Sigmoid colon (tissue), 7 donors: ENCODE measurements around the gene BTG2. TPM values are rescaled to one million over a fixed set of nuclear protein-coding genes. Genes with fewer than 3 reads are reported as not detected.

Source experiments
- DNase-seq: peaks from one replicate; pipeline ENCODE4 v3.0.0-alpha.2; 2019
- H3K27ac ChIP-seq, 4 donors: fragments of 200-600 bp; sonication (generic); one replicate each; pipeline ENCODE4 v1.5.1; 2016 to 2019; ENCODE audit warnings: mild to moderate bottlenecking in 1 of 4
- H3K27me3 ChIP-seq, 3 donors: fragments of 200-600 bp; sonication (generic); one replicate each; pipeline ENCODE4 v1.5.1; 2019; ENCODE audit warnings: mild to moderate bottlenecking in 1 of 3
- H3K36me3 ChIP-seq, 4 donors: fragments of 200-600 bp; sonication (generic); one replicate each; pipeline ENCODE4 v1.5.1; 2016 to 2019
- H3K4me1 ChIP-seq, 4 donors: fragments of 200-600 bp; sonication (generic); one replicate each; pipeline ENCODE4 v1.5.1; 2017 to 2019
- H3K4me3 ChIP-seq, 4 donors: fragments of 200-600 bp; sonication (generic); one replicate each; pipeline ENCODE4 v1.5.1; 2017 to 2019; ENCODE audit warnings: mild to moderate bottlenecking in 2 of 4, moderate library complexity in 1 of 4
- H3K9me3 ChIP-seq, 4 donors: fragments of 200-600 bp in 3 of 4; sonication (generic) in 3 of 4; one replicate each; pipeline versions ENCODE4 v1.5.1 to v1.6.1; 2013 to 2019
- CTCF ChIP-seq, 4 experiments: fragments of 450-650 bp in 3 of 4; fragments of 200-600 bp in 1 of 4; IDR thresholded peaks; one replicate each; pipeline ENCODE4 v1.5.1; 2016 to 2019; ENCODE audit warnings: antibody characterized with exemption in 4 of 4, mild to moderate bottlenecking in 3 of 4, moderate library complexity in 2 of 4
- EP300 ChIP-seq, 4 donors: sonication (generic); formaldehyde crosslinking; IDR thresholded peaks; one replicate each; pipeline ENCODE4 v1.6.1; 2017; ENCODE audit warnings: antibody characterized with exemption in 4 of 4
- POLR2A ChIP-seq, 2 donors: fragments of 450-650 bp; IDR thresholded peaks; one replicate each; pipeline ENCODE4 v1.6.1; 2016; ENCODE audit warnings: antibody characterized with exemption in 2 of 2, mild to moderate bottlenecking in 2 of 2, moderate library complexity in 2 of 2
- POLR2AphosphoS5 ChIP-seq, 4 donors: sonication (generic); formaldehyde crosslinking; IDR thresholded peaks; one replicate each; pipeline ENCODE4 v1.6.1; 2017; ENCODE audit warnings: antibody characterized with exemption in 4 of 4
- WGBS, 2 donors: extraction: QIAGEN DNeasy Blood & Tissue Kit; methylation state at CpG; one replicate each; pipeline ENCODE4 v1.1.7; 2013; 5-methylcytosine and 5-hydroxymethylcytosine counted together
- intact Hi-C: fragments of 100-400 bp; cut with DNase I; formaldehyde crosslinking; loops from one replicate; pipeline ENCODE4 v1.15.1; 2023
- polyA plus RNA-seq, 3 donors: library from polyadenylated mRNA; stranded (reverse); fragments of 200-250 nt; gene quantifications; one replicate each; pipeline ENCODE4 v1.2.3, GENCODE V29; 2013
- total RNA-seq, 4 donors: library from RNA; depleted of rRNA; stranded (reverse); fragments of >200 nt; gene quantifications; one replicate each; pipeline ENCODE4 v1.1.0, GENCODE V29; 2016
- donor health status: healthy with polysubstance abuse.
- donor health status: Bipolar disorder and iron deficiency.
- donor health status: healthy.

BTG2 gene
- total and polyA plus RNA-seq, 7 donors = 37.2 to 397 (median 81.0) TPM

- no peak for TF ChIP-seq POLR2A (IDR thresholded peaks at IDR 0.05)
- TF ChIP-seq CTCF (IDR thresholded peaks at IDR 0.05) = peak; percentile 98 to 100 (median 99)
- TF ChIP-seq EP300 (IDR thresholded peaks at IDR 0.05) = no peak
- peak; percentile 18 to 71 (median 54) for TF ChIP-seq POLR2AphosphoS5 (IDR thresholded peaks at IDR 0.05)
- Histone ChIP-seq H3K4me3 (peak overlapping the region in 3 of 4 donors; percentile 19 to 31 (median 30)), H3K27me3 (no peaks in the 10 kb centered on the region), H3K36me3 (no peaks in the 10 kb centered on the region), H3K27ac (peak overlapping the region; percentile 86 to 98 (median 92)), H3K4me1 (peaks cover 0 to 74% (median 59%) of the 10 kb centered on the region in 4 donors), H3K9me3 (no peaks in the 10 kb centered on the region)
- DNase-seq = peak; percentile 95
- WGBS, 2 donors = 17 to 19% methylated on average over 32 of the region's 32 CpGs
- intact Hi-C loops = loop anchor here (1.0 to 10.0 kb wide), 4 partner anchors 54 to 431 kb away; no protein-coding TSS in a partner anchor
Measured at GRCh38 chr1:203273206-203273868, 32.0 kb upstream of the BTG2 start.

DNA sequence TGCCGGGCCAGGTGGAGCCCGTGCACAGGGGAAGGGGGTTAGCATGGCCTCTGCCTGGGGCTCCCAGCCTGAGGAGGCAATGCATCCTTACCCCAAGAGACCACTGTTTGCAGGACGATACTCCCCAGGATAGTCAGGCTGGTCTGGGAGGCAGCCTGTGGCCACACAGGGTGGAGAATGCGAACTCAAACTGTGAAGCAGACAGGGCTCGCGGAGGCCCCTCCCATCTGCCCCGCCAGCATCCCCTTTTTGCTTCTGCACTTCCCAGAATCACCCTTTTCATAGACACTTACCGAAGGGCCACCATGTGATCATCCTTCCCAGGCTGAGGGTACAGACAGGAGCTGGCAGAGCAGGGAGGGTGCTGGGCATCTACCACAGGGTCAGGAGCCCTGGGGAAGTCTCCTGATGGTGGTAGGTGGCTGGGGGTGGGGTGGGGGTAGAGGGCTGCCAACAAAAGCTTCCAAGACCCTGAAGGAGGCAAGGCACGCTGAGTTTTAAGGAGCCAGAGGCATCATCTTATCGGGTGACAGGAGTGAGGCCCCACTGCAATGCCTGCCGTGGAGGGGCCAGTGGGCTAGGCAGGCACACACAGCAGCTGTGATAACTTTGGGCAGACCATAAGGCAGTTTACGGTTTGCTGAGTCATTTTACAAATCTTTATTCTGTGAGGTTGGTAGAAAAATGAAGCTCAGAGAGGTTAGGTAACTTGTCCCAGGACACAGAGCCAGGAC is 31.3 kb upstream of the BTG2 start:
- H3K4me3 ChIP-seq = peak overlapping the region in 3 of 4 donors; percentile 19 to 31 (median 30)
- peak; percentile 84 for DNase-seq
- 57 to 78% methylated on average over 12 of the region's 12 CpGs for WGBS, 2 donors
- TF ChIP-seq CTCF (IDR thresholded peaks at IDR 0.05) (no peak), POLR2AphosphoS5 (IDR thresholded peaks at IDR 0.05) (peak in 2 of 4 donors; percentile 6 to 68)
- peaks cover 0 to 78% (median 64%) of the 10 kb centered on the region in 4 donors for H3K4me1 ChIP-seq
- H3K36me3 ChIP-seq = no peaks in the 10 kb centered on the region
- intact Hi-C loops = loop anchor here (1.0 to 10.0 kb wide), 5 partner anchors 31 to 431 kb away; partner anchors contain the start of gene BTG2
- H3K9me3 ChIP-seq = no peaks in the 10 kb centered on the region
- H3K27me3 ChIP-seq = no peaks in the 10 kb centered on the region
- peak overlapping the region; percentile 86 to 98 (median 92) for H3K27ac ChIP-seq

DNA sequence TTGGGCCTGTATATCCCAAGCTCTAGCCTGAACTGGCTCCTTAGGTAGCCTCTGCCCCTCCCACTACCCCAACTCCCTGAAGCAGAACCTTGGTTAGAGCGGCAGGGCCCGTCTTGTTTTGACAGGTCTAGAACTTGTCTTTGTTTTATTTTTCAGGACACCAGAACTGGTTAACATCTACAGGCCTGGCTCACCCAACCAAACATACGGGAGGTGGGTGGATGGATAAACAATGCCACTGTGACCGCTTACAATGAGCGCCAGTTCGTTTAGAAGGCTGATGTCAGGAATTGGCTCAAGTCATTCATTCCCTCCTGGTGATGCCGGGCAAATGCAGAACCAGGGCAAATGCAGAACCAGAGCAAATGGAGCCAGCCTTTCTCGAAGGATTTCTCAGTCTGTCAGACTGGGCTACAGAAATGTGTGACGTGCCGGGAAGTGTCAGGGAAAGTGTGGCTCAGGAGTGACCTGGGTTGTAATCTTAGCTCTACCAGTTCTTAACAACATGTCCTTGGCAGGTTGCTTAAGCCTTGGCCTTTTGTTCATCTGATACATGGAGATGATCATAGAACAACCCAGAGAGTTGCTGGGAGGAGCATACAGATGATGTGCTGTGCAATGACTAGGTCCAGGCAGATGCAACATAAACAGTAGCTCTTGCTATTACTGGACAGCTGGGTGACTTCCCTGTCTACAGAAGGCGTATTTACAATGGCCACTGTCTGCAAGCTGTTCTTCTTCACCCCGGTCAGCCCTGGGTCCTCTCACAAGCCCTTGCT is 30.5 kb upstream of the BTG2 start:
- H3K4me1 ChIP-seq = peaks cover 0 to 85% (median 72%) of the 10 kb centered on the region in 4 donors
- WGBS, 2 donors = 74 to 75% methylated on average over 12 of the region's 12 CpGs

More for the DNA sequence above, 30.5 kb upstream of the BTG2 start:
- Histone ChIP-seq H3K9me3 (no peaks in the 10 kb centered on the region), H3K27ac (peak overlapping the region; percentile 86 to 98 (median 92)), H3K36me3 (no peaks in the 10 kb centered on the region), H3K27me3 (no peaks in the 10 kb centered on the region), H3K4me3 (no peak overlapping the region)
- intact Hi-C loops = loop anchor here (1.0 to 10.0 kb wide), 3 partner anchors 31 to 1138 kb away; partner anchors contain the start of genes BTG2 and PPP1R15B
- peak; percentile 93 for DNase-seq
- TF ChIP-seq POLR2A (IDR thresholded peaks at IDR 0.05) = peak in 1 of 2 donors; percentile 11
- peak; percentile 73 to 96 (median 92) for TF ChIP-seq EP300 (IDR thresholded peaks at IDR 0.05)
- TF ChIP-seq POLR2AphosphoS5 (IDR thresholded peaks at IDR 0.05) = peak; percentile 75 to 89 (median 83)
- no peak for TF ChIP-seq CTCF (IDR thresholded peaks at IDR 0.05)
